K562 (cell line): ENCODE data around the gene ZCCHC14. TPM values are rescaled to one million over a fixed set of nuclear protein-coding genes. Genes with fewer than 3 reads are reported as not detected.

ENCODE experiments used
- ATAC-seq: fragments of 200-7000 bp; cut with Tn5 transposase; 3 replicates; pipeline ENCODE4 v1.9.1; 2020; ENCODE audit warnings: moderate library complexity
- BruUV-seq: library from RNA; stranded (reverse); fragments of 400-500 nt; replicated peaks from 2 replicates; lab custom pipeline; 2021; lab: Mats Ljungman, UMichigan
- CTCF ChIA-PET: fragments of 300-600 bp; formaldehyde crosslinking; extraction: SDS; loops from one replicate; lab custom pipeline; 2021; ENCODE audit warnings: low intra/inter-chr PET ratio; lab: Yijun Ruan, JAX
- POLR2A ChIA-PET: fragments of 300-600, 350-650 bp; sonication (Branson Sonifier 250); formaldehyde crosslinking; extraction: SDS; loops from one replicate; lab custom pipeline; 2021; ENCODE audit warnings: antibody characterized with exemption, inconsistent platforms; lab: Yijun Ruan, JAX
- DNase-seq, 4 experiments: peaks; one replicate each; pipeline versions ENCODE4 v3.0.0 to v3.0.0-alpha.2; 2011 to 2018; ENCODE audit warnings: low spot score in 3 of 4, mixed read lengths in 3 of 4; ENCODE audit errors: extremely low read depth in 1 of 4
- FAIRE-seq: peaks from 2 replicates; lab custom pipeline; 2011; peaks lifted over from hg19 to GRCh38; lab: Jason Lieb, UNC
- H2AFZ ChIP-seq: 2 replicates; pipeline ENCODE4 v1.6.0; 2011; ENCODE audit warnings: low read depth, low read length, control low read depth, inconsistent platforms
- H3K27ac ChIP-seq: fragments of 200-600 bp; 3 replicates; pipeline ENCODE4 v1.8.0; 2011; ENCODE audit warnings: low read depth, mild to moderate bottlenecking, control low read depth, inconsistent platforms, low read length, moderate library complexity, mixed read lengths; ENCODE audit errors: extremely low read depth
- H3K27me3 ChIP-seq, 2 experiments: fragments of 300-600 bp in 1 of 2; 2 replicates in 1 of 2; 3 replicates in 1 of 2; pipeline versions ENCODE4 v1.6.0 to v1.8.0; 2011; ENCODE audit warnings: inconsistent platforms in 2 of 2, low read length in 2 of 2, mild to moderate bottlenecking in 1 of 2, mixed read lengths in 1 of 2, moderate library complexity in 1 of 2; ENCODE audit not compliant: control insufficient read depth in 2 of 2, insufficient read depth in 2 of 2
- H3K36me3 ChIP-seq: fragments of 300-600 bp; 3 replicates; pipeline ENCODE4 v1.8.0; 2011; ENCODE audit warnings: mild to moderate bottlenecking, low read length, inconsistent platforms; ENCODE audit not compliant: control insufficient read depth, insufficient read depth
- H3K4me1 ChIP-seq, 2 experiments: fragments of 200-600 bp in 1 of 2; replicated peaks in 1 of 2; 2 replicates in 1 of 2; 3 replicates in 1 of 2; pipeline versions ENCODE4 v1.5.1 to v1.8.0; 2011; ENCODE audit warnings: inconsistent platforms in 2 of 2, low read length in 2 of 2, mild to moderate bottlenecking in 1 of 2, mixed read lengths in 1 of 2, moderate library complexity in 1 of 2; ENCODE audit not compliant: control insufficient read depth in 2 of 2, insufficient read depth in 2 of 2
- H3K4me2 ChIP-seq: 2 replicates; pipeline ENCODE4 v1.6.1; 2011; ENCODE audit warnings: low read length, control low read depth, inconsistent platforms, mixed read lengths; ENCODE audit not compliant: insufficient read depth
- H3K4me3 ChIP-seq: fragments of 200-600 bp; sonication (generic), shearing (Covaris generic); 2 replicates; pipeline ENCODE4 v1.5.1; 2016; ENCODE audit warnings: control low read depth, inconsistent platforms
- H3K79me2 ChIP-seq: fragments of 200-600 bp; 3 replicates; pipeline ENCODE4 v1.8.0; 2011; ENCODE audit warnings: low read length, inconsistent platforms; ENCODE audit not compliant: control insufficient read depth, insufficient read depth
- H3K9ac ChIP-seq, 2 experiments: 2 replicates each; pipeline versions ENCODE4 v1.6.0 to v1.6.1; 2011; ENCODE audit warnings: low read depth in 2 of 2, low read length in 2 of 2, control low read depth in 1 of 2, inconsistent platforms in 1 of 2, mild to moderate bottlenecking in 1 of 2, mixed read lengths in 1 of 2; ENCODE audit not compliant: insufficient read depth in 1 of 2
- H3K9me1 ChIP-seq: one replicate; pipeline ENCODE4 v1.6.0; 2011; ENCODE audit warnings: inconsistent platforms, mild to moderate bottlenecking, low read length, moderate library complexity; ENCODE audit not compliant: control insufficient read depth, insufficient read depth
- H3K9me3 ChIP-seq: replicated peaks from 2 replicates; pipeline ENCODE4 v1.5.1; 2011; ENCODE audit warnings: low read depth, low read length, inconsistent platforms; ENCODE audit not compliant: control insufficient read depth, insufficient read depth
- H4K20me1 ChIP-seq: replicated peaks from 2 replicates; pipeline ENCODE4 v1.6.1; 2011; ENCODE audit warnings: low read length, inconsistent platforms, mixed read lengths; ENCODE audit not compliant: control insufficient read depth, insufficient read depth
- BMI1 ChIP-seq: fragments of 150-350 bp; IDR thresholded peaks from 2 replicates; pipeline ENCODE4 v1.6.1; 2014; ENCODE audit warnings: low read length
- CBFA2T3 ChIP-seq: fragments of 450-650 bp; IDR thresholded peaks from 2 replicates; pipeline ENCODE4 v1.6.1; 2017
- CGGBP1 ChIP-seq: fragments of 250-450 bp; sonication (Bioruptor Pico); IDR thresholded peaks from 2 replicates; pipeline ENCODE4 v1.9.0; 2021; ENCODE audit warnings: mild to moderate bottlenecking
- CHD4 ChIP-seq: fragments of 200-600 bp; sonication (generic); IDR thresholded peaks from 3 replicates; pipeline ENCODE4 v1.6.1; 2012; ENCODE audit warnings: low read depth, mild to moderate bottlenecking, mixed read lengths, low read length, inconsistent platforms; ENCODE audit not compliant: insufficient read depth, insufficient replicate concordance, poor library complexity, severe bottlenecking
- DNMT1 ChIP-seq: fragments of 450-650 bp; IDR thresholded peaks from 2 replicates; pipeline ENCODE4 v1.6.1; 2016; ENCODE audit warnings: antibody characterized with exemption, mild to moderate bottlenecking
- EWSR1 ChIP-seq: fragments of 450-650 bp; IDR thresholded peaks from 2 replicates; pipeline ENCODE4 v1.6.1; 2018; ENCODE audit warnings: borderline replicate concordance, mild to moderate bottlenecking, low read depth, moderate library complexity; ENCODE audit not compliant: partially characterized antibody
- FOXA1 ChIP-seq: fragments of 450-650 bp; IDR thresholded peaks from 2 replicates; pipeline ENCODE4 v1.6.1; 2016; ENCODE audit warnings: mild to moderate bottlenecking, borderline replicate concordance
- HES1 ChIP-seq: fragments of 450-650 bp; IDR thresholded peaks from 2 replicates; pipeline ENCODE4 v1.6.1; 2016; ENCODE audit warnings: low read depth, mild to moderate bottlenecking, moderate library complexity
- KLF10 ChIP-seq: fragments of 250-450 bp; sonication (Bioruptor Pico); IDR thresholded peaks from 2 replicates; pipeline ENCODE4 v1.6.1; 2021; ENCODE audit warnings: matching md5 sums
- MCM7 ChIP-seq, 2 experiments: fragments of 450-650 bp; IDR thresholded peaks; 2 replicates each; pipeline ENCODE4 v1.6.1; 2016 to 2018
- MXI1 ChIP-seq: IDR thresholded peaks from 2 replicates; pipeline ENCODE4 v1.6.1; 2011; ENCODE audit warnings: low read depth, mild to moderate bottlenecking, improper control_type of control experiment, low read length
- NBN ChIP-seq: fragments of 450-650 bp; IDR thresholded peaks from 2 replicates; pipeline ENCODE4 v1.6.1; 2016; ENCODE audit warnings: low read depth, mild to moderate bottlenecking
- PCBP2 ChIP-seq: fragments of 200-400 bp; formaldehyde crosslinking; IDR thresholded peaks from 2 replicates; pipeline ENCODE4 v1.6.1; 2018; ENCODE audit warnings: low read length, low read depth, mild to moderate bottlenecking, moderate library complexity; ENCODE audit not compliant: poor library complexity, severe bottlenecking
- POLR2A ChIP-seq: fragments of 450-650 bp; conservative IDR thresholded peaks from 2 replicates; pipeline ENCODE4 v1.6.1; 2016
- SMARCB1 ChIP-seq: IDR thresholded peaks from 2 replicates; pipeline ENCODE4 v1.6.1; 2011; ENCODE audit warnings: improper control_type of control experiment, low read depth; ENCODE audit not compliant: insufficient read length
- TAF9B ChIP-seq: fragments of 450-650 bp; IDR thresholded peaks from 2 replicates; pipeline ENCODE4 v1.6.1; 2018; ENCODE audit warnings: mild to moderate bottlenecking; ENCODE audit not compliant: partially characterized antibody
- U2AF2 ChIP-seq: fragments of 200-400 bp; formaldehyde crosslinking; optimal IDR thresholded peaks from 2 replicates; pipeline ENCODE3; 2017; ENCODE audit warnings: low read depth, mild to moderate bottlenecking, low read length
- ZNF12 ChIP-seq: sonication (generic); formaldehyde crosslinking; IDR thresholded peaks from 2 replicates; pipeline ENCODE4 v1.4.0; 2020; ENCODE audit warnings: mild to moderate bottlenecking, missing genetic modification reagents
- ZNF277 ChIP-seq: fragments of 250-450 bp; sonication (Bioruptor Pico); IDR thresholded peaks from 2 replicates; pipeline ENCODE4 v1.8.0; 2022; ENCODE audit warnings: inconsistent platforms, mild to moderate bottlenecking, moderate library complexity, borderline replicate concordance
- ZNF316 ChIP-seq: fragments of 450-650 bp; IDR thresholded peaks from 2 replicates; pipeline ENCODE4 v1.6.1; 2016
- WGBS: fragments of 100-300 bp; shearing (Covaris generic); methylation state at CpG from one replicate; pipeline ENCODE4 v1.1.6; 2016; ENCODE audit warnings: low coverage, mixed read lengths; ENCODE audit not compliant: insufficient coverage; ENCODE audit errors: missing lambda C conversion rate; 5-methylcytosine and 5-hydroxymethylcytosine counted together
- in situ Hi-C: fragments of 300-500 bp; cut with MboI; formaldehyde crosslinking; loops from 4 replicates; pipeline ENCODE4 v1.15.0; 2018; ENCODE audit warnings: inconsistent platforms, mixed read lengths
- intact Hi-C: fragments of 100-400 bp; cut with micrococcal nuclease; formaldehyde crosslinking; loops from 2 replicates; pipeline ENCODE4 v1.14.2; 2022
- polyA plus RNA-seq, 8 experiments: library from polyadenylated mRNA; depleted of rRNA in 4 of 8; stranded (reverse) in 5 of 8; unstranded in 3 of 8; fragments of >200 nt; fragmentation: Nextera tagmentation in 2 of 8; fragmentation: Illumina TruSeq in 1 of 8; extraction: Ambion mirVana in 2 of 8; extraction: Trizol in 1 of 8; gene quantifications; 2 replicates each; pipeline versions ENCODE4 v1.2.1 to v1.2.3, GENCODE V29; 2011 to 2014; ENCODE audit warnings: inconsistent platforms in 1 of 8, missing spikeins in 1 of 8
- total RNA-seq, 7 experiments: library from RNA; depleted of rRNA in 6 of 7; stranded (reverse); fragments of >200 nt in 6 of 7; fragmentation: Illumina TruSeq in 2 of 7; extraction: Trizol in 2 of 7; gene quantifications; 2 replicates each; pipeline versions ENCODE4 v1.2.1 to v1.2.3, GENCODE V29; 2011 to 2021; ENCODE audit warnings: low replicate concordance in 1 of 7

The ZCCHC14 gene
- total and polyA plus RNA-seq, 9 of the 15 experiments (the other 6 are each of a cell fraction or from before 2014, with no cell fraction given), result 1.5 to 12.4 (median 2.9) TPM

GRCh38 chr16:87483481-87483880, 9.3 kb downstream of the ZCCHC14 start:
- 78% methylated on average over 5 of the region's 5 CpGs for WGBS
- Histone ChIP-seq H3K4me1 (peaks cover 6 to 16% of the 10 kb centered on the region in 2 experiments; a peak in 4 of 5 replicates), H2AFZ (no peak overlapping the region), H3K36me3 (peaks cover 3% of the 10 kb centered on the region; the same call in 2 of the 3 replicates), H4K20me1 (0 out of 2 replicates have a peak, but pooled peaks cover 8% of the 10 kb centered on the region), H3K27me3 (no peaks in the 10 kb centered on the region), H3K9ac (no peak overlapping the region), H3K9me1 (no peaks in the 10 kb centered on the region), H3K9me3 (no peaks in the 10 kb centered on the region), H3K4me3 (no peak overlapping the region), H3K4me2 (no peak overlapping the region), H3K79me2 (peaks cover 20% of the 10 kb centered on the region), H3K27ac (no peak overlapping the region)
- intact Hi-C loops (no loop called here), in situ Hi-C loops (no loop called here)
- ATAC-seq (no peak), FAIRE-seq (no peak), DNase-seq (no peak)
- POLR2A ChIA-PET, result no interaction called here
- TF ChIP-seq NBN, result no peak
- no peak for TF ChIP-seq MXI1
- TF ChIP-seq BMI1, result no peak
- TF ChIP-seq ZNF316, result no peak
- no peak for TF ChIP-seq CHD4
- no peak for TF ChIP-seq ZNF277 (CRISPR knock-in tag)
- TF ChIP-seq U2AF2, result no peak
- no peak for TF ChIP-seq TAF9B
- no peak for TF ChIP-seq KLF10 (CRISPR knock-in tag)
- no peak for TF ChIP-seq POLR2A
- TF ChIP-seq PCBP2, result no peak
- no peak for TF ChIP-seq DNMT1
- TF ChIP-seq ZNF12 (CRISPR knock-in tag), result no peak
- TF ChIP-seq CGGBP1 (CRISPR knock-in tag), result no peak
- no peak for TF ChIP-seq EWSR1
- no peak for TF ChIP-seq SMARCB1
- TF ChIP-seq HES1, result no peak
- no peak for TF ChIP-seq FOXA1
- no peak for TF ChIP-seq MCM7 (IDR thresholded peaks at IDR 0.05)
- no peak for TF ChIP-seq CBFA2T3
- no TSS peak for BruUV-seq
- CTCF ChIA-PET, result no interaction called here
